Measurements from ENCODE around the gene WWOX.
"Not testable (repeated sequence)": the region's sequence is repeated elsewhere in the genome, so short reads cannot be mapped to it uniquely, and the experiment has no call there.

The WWOX gene

DNA sequence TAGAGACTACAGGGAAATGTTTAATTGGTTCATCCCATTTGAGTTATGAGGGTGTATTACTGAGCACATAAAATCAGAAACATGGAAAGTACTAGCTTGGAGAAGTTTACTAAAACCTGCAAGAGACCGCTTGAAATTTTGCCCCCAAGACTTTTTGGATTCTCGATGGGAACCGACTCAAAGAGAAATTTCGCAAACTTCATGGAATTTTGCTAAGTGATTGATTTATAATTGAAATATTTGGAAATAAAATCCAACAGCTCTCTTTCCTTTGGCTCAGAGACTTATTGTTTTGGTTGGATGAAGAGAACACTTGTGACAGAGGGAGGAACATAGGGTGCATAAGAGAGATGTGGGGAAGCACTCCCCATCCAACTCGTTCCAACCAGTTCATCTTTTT lies 574.4 kb downstream of the WWOX start:
- DNase-seq, result no peak

DNA sequence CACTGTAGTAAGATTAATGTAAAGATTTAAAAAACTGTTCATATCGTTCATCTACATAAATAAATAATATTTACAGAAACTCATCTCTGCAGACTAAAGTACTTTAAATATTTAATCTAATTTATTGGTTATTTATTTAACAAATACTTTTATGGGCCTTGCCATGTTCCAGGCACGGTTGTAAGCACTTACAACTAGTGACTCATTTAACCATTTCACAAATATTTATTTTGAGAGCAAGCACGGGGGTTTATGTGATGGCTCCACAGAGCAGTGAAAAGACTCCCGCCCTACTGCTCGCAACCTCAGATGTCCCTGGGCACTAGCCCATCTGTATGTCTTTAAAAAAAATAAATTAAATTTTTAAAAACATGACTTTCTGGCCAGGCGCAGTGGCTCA lies 575.9 kb downstream of the WWOX start:
- DNase-seq, result no peak

DNA sequence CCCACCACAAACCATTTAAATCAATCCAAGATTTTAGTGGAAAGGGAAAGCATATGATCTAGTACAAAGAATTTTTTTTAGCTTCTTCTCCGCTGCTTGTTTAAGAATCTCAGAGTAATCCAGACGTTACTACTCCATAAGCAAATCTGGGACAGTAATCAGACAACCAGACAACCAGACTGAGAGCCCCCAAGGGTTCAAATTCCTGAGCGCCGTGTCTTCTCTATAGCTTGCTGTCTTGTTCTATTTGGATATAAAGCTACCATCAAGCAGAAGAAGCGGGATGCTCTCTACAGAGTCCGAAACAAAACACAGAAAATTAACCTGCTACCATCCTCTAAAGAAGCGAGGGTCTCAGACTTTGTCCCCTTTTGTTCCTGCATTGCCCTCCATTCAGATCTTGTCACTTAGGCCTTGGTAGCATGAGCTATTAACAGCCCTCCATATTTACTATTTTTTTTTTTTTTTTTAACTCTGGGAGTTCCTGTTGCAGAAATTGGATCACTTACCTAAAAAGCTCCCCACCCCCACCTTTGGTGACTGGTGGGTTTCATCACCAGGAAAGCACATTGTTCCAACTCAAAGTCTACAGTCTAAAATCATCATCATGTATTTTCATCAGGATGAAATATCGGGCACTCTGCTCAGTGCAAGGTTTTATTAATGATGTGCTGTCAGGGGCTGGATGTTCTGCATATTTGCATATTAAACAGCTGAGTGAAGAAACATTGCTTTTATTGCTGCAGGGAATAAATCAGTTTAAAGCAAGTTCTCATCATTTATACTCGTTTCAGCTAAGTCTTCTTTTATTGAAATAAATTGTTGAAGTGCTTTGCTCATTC lies 576.7 kb downstream of the WWOX start:
- no peak for DNase-seq

DNA sequence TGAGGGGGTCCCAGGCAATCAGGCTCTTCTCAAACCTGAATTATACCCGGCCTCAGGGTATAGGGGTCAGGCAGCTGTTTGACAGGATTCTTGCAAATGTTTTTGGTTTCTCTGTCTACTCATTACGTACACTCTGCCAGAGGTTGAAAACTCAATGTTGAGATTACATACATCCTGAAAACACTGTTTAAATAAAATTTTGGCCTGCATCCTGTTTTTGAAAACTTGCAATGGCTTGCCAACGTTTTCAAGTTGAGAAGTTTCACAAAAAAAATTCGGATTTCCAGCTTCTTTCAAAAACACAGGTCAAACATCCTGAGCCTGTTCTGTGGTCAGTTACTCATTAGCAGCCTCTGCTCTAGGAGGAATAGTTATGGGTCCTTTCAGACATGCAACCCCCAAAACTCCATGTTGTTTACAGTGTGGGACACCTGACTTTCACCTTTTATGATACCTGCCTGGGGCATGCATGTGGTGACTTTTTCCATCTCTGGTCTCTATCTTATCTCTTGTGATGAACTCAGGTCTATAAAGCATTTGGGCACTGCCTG lies 577.8 kb downstream of the WWOX start:
- no peak for DNase-seq

DNA sequence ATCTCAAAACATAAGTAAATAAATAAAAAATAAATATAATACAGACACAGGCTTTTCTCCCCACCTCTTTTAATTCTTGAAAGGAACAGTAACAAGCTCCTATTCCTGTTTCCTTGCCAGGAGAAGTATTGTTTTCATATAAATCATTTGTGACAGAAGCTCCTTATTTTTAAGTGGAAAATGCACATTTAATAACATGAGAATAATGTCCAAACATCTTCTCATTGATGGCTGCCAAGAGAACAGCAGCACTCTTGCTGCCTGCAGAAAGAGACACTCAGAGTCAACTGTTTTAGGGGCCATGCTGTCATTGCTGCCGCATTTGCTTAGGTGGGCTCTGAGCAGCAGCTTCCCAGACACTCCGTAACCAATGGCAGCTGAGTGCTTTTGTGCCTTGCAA lies 580.1 kb downstream of the WWOX start:
- DNase-seq, result no peak

DNA sequence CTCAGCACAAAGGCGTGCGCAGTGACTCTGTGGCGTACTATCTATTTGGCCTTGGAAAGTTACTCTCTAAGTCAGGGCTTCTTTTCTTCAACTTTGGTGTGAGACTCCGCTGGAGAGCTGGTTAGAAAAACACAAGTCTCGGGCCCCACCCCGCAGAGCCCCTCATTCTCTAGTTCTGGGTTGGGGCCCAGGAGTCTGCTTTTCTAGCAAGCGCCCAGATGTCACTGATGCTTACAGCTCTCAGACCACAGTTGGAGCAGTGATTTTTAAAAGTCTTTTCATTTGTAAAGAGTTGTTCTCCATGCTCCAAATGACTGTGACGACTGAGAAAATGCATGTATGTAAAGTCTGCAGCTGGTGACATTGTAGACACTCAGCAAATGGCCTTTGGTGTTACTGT lies 582.3 kb downstream of the WWOX start:
- no peak for DNase-seq

DNA sequence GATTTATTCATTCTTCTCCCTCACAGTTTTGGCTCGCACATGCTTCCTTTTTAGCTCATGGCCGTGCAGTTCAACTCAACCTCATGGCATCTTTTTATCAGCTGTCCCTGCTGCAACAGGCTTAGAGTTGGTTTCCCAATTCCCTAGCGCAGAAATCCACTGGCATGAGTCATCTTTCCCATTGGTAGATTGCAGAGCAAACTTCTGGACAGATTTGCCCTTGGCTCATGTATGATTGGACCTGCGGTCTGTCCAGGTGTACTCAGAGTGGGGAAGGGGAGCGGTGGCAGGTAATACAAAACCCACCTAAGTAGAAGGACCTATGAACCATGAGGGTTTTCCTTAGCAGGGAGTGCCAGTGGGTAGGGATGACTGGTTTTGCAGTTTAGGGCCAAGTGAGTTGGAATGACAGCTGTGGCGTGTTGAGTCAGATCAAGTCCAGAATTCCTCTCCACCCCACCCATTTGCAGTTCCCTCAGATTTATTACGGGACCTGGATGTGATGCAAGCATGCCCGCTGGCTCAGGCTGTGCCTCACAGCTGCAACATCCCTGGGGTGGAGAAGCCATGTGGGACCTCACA lies 584.7 kb downstream of the WWOX start:
- no peak for DNase-seq

DNA sequence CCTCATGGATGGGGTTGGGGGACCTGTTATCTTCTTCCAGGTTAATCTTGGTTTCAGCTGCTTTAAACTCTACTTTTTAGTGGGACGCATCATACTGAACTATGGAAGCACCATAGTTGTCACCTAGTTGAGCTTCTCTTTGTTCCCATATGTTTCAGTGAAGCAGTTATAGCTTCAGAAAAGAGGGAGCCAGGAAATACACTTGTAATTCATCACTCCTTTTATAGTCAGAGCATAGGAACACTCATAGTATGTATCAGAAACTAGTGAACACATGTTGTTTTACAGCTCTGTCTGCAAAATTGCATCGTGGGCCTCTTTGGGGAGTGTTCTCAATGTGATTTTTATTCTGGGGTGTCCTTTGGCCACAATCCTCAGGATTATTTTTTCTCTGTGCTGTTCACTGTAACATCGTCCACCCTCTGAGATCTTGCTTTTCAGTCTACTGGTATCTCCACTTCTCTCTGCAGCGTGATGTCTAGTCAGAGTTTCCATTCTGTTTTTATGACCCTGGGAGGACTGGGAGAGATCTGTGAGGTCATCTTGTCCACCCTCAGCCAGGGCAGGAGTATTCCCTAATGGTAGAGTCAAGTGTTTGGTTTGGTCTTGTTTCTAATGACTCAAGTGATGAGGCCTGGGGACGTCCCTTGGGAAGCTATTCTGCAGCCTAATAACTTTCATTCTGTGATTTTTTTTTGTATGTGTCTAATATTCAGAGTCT lies 585.4 kb downstream of the WWOX start:
- DNase-seq, result no peak

DNA sequence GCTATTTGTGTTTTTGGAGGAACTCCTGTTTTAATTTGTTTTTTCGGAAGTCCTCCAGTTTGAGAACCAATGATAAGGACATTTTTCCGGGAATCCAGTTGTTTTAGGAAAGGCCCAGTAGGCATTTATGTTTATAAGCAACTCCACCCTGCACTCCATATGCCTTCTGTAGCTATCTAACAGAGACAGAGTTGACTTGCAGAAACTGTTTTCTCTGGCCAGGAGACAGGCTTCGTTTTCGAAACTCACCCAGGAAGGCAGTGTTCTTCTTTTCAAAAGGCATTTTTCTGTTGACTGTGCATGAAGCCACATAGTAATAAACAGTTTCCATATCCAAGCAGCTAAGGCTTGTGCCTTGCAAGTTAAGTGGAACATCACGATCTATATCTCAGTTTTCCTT lies 587.1 kb downstream of the WWOX start:
- DNase-seq, result no peak

DNA sequence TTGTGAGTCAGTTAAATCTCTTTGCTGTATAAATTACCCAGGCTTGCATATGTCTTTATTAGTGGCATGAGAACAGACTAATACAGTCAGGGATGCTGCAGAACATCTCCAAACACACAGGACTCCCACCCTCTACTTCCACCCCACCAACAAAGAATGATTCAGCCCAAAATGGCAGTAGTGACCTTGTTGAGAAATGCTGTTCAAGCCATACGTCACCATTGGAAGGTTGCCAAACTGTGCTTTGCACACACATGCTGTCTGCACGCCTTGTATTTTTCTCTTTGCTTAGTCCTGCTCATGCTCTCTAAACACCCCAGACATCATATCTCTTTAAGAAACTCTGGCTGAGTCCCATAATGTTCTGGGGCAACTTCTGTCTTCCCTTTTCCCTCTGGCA lies 589.6 kb downstream of the WWOX start:
- no peak for DNase-seq

DNA sequence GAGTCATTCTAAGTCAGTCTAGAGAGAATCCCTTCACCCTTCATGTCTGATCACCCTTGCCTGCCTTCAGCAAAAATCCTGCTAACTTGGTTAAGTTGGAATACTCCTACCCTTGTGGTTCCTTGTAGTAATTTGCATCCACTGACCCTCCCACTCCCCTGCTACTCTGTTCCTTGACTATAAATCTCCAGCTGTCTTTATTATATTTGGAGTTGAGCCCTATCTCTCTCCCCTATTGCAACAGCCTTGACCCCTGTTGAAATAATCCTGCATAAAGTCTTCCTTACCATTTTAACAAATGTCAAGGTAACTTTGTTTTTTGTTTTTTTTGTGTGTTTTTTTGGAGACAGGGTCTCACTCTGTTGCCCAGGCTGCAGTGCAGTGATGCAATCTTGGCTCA lies 590.1 kb downstream of the WWOX start:
- no peak for DNase-seq

DNA sequence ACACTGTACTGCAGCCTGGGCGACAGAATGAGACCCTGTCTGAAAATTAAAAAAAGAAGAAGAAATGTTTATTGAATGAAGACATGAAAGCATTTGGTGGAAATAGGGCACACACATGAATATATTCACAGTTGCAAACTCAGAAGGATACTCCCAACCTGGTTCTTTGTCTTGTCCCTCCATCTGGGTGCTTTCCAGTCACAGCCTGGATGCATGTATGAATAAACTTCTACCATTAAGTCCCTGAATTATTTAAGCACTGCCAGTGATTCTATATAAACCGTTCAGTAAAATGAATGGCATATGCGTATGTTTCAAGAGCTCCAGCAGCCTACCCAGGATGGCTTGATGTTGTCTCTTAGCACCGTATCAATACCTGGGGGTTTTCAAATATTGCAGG lies 591.1 kb downstream of the WWOX start:
- DNase-seq, result no peak

DNA sequence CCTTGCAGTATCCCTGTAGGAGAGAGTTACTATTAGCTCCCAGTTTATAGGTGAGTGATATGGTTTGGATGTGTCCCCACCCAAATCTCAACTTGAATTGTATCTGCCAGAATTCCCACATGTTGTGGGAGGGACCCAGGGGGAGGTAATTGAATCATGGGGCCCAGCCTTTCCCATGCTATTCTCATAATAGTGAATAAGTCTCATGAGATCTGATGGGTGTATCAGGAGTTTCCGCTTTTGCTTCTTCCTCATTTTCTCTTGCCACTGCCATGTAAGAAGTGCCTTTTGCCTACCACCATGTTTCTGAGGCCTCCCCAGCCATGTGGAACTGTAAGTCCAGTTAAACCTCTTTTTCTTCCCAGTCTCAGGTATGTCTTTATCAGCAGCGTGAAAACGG lies 592.3 kb downstream of the WWOX start:
- not testable (repeated sequence) for DNase-seq

DNA sequence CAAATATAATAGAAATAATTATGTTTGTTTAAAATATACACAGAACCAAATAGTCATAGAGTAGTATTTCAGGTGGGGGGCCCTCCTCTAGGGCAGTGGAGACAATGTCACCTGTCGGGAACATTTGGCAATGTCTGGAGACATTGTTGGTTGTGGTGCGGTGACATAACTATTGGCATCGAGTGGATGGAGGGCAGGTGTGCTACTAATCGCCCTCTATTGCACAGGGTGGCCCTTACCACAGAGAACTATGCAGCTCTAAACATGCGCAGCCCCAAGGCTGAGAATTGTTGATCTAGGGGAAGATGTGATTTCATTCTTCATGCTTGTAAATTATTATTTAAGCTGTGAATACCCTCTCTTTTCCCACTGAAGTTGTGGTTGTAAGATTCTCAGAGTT lies 594.0 kb downstream of the WWOX start:
- DNase-seq, result no peak

DNA sequence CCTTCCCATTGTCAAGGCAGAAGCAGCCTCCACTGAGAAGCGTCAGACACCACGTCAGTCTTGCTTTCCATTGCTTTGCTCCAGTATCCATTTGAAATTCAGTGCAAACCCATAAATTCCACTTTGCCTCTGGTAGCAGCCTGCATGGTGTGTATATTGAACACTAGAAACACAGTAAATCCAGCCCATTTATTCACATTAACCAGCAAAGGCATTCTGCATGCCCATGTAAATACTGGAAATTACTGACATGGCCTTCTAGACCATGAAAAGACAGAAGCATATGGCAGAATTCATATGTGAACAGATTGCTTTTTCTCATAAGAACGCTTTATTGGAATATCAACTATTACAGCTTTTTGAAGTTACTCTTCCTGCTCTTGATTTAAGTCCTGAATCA lies 595.0 kb downstream of the WWOX start:
- no peak for DNase-seq

DNA sequence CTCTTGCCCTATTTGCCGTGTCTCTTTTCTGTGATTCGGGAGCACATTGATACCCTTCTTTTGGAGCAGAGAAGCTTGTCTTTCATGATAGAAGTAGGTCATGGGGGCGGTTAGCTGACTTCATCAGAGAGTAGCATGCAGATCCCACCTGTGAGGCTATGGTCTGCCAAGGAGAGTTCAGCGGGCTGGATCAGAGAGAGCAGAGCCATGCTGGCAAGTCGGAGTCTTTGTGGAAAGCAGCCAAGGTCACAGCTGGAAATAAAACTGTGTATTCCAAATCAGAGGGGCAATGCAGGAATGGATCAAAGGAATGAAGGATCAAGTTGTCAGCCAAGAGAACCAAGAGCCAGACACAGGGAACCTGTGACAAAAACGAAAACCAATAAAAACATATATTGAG lies 595.9 kb downstream of the WWOX start:
- no peak for DNase-seq

DNA sequence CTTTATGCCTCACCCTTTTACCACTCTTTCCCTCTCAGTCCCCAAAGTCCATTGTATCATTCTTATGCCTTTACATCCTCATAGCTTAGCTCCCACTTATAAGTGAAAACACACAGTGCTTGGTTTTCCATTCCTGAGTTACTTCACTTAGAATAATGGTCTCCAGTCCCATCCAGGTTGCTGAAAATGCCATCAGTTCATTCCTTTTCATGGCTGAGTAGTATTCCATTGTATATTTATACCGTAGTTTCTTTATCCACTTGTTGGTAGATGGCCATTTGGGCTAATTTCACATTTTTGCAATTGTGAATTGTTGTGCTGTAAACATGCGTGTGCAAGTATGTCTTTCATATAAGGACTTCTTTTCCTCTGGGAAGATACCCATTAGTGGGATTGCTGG lies 597.3 kb downstream of the WWOX start:
- DNase-seq, result no peak

DNA sequence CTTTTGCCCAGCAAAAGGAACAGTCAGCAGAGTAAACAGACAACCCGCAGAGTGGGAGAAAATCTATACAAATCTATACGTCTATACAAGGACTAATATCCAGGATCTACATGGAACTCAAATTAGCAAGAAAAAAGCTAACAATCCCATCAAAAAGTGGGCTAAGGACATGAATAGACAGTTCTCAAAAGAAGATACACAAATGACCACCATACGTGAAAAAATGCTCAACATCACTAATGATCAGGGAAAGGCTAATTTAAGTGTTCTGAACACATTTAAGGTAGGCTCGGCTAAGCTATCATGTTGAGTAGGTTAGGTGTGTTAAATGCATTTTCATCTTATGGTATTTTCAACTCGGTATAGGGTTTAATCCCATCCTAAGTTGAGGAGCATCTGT lies 598.0 kb downstream of the WWOX start:
- DNase-seq, result no peak

DNA sequence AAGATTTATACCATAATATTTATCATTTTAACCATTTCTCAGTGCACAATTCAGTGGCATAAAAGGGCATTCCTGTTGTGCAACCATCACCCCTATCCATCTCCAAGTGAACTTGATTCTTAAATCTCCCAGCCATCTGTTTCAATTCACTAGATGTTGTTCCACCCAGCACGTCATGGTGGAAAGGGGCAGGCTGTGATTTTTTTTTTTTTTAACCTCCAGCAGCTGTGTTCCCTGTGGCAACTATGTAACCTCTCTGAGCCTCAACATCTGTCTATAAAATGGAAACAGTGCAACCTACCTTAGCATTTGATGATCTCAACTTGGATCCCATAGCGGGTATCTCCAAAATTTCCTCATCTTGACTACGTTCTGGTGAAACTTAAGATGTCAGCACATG lies 604.5 kb downstream of the WWOX start:
- DNase-seq, result no peak

DNA sequence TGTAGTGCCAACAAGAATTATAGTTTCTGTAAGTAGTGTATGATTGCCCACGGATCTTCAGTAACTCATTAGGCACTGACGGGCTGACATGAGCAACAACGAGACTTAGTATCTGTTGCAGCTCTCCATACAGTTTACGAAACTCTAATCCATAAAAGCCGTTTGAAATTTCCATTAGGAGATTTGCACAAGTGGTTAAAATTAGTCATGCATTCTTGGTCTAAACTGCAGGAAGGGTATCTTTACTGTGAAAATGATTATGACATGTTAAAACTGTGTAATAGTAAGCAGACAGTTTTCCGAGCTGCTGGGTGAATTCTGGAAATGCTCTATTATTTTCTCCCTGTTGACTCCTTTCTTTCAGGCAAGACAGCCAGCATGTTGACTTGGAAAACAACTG lies 605.0 kb downstream of the WWOX start:
- DNase-seq, result no peak

DNA sequence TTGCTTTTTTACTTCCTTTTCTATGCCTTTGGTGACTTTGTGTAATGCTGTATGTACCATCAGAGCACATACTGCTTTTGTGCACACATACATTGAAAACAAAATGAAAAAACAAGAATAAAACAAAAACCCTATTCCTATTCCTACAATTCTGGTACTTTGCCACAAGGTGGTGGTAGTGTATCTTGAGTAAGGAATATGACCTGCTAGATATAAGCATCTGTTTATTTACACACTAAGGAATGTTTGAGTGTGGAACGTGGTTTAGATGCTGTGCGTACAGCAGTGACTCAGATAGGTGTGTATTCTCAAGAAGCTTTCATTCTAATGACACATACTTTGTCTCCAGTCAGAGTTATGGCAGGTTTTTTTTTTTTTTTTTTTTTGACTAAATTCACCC lies 606.2 kb downstream of the WWOX start:
- DNase-seq, result peak in 1 of 2 donors; percentile 65

DNA sequence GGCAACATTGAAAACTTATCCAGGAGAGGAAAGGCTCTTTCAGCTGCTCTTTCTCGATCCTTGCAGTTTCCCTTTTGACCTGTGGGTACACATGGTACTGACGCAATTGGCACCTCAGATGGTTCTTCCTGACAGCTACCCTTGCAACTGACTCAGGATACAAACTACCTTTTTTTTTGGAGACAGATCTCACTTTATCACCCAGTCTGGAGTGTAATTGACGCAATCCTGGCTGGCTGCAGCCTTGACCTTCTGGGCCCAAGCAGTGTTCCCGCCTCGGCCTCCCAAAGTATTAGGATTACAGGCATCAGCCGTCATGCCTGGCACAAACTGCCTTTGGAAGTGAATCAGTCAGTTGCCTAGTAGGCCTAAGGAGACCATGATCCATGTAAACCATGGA lies 607.2 kb downstream of the WWOX start:
- no peak for DNase-seq

DNA sequence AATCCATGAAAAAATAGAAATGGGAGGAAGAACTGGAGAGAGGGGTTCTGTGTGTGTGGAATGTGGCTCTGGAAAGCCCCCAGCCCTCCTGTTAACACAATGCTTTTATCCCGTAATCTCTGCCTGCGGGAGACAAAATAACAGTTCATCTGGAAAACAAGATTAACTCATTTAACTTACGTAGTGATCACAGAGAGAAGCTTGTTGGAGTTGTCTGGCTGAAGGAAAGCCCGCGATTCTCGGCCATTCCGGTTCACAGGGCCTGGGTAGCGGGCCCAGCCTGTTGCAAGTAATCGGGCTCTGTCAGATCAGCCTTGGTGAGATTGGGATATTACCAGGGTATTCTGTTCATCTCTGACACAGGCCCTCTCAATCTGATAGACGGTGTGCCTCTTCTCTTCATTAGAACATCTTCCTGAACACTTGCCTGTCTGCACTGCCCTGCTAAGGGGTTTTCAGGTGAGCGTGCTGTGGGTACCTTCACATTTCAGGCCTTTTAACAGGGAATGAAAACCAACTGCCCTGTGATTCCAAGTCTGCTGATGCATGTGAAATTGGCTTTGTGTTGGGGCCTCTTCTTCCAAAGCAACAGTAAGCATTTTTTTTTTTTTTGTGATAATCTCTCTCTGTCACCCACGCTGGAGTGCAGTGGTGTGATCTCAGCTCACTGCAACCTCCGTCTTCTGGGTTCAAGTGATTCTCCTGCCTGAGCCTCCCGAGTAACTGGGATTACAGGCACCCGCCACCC lies 609.9 kb downstream of the WWOX start:
- DNase-seq, result no peak
